GM18858 (cell line): ENCODE results near the gene ZNF789.
"Not testable (repeated sequence)": the region's sequence is repeated elsewhere in the genome, so short reads cannot be mapped to it uniquely, and the experiment has no call there.

Source experiments
- ATAC-seq: cut with Tn5 transposase; IDR thresholded peaks from one replicate; pipeline ENCODE4 v1.9.1; 2021; ENCODE audit not compliant: unreplicated experiment

ZNF789 gene

DNA sequence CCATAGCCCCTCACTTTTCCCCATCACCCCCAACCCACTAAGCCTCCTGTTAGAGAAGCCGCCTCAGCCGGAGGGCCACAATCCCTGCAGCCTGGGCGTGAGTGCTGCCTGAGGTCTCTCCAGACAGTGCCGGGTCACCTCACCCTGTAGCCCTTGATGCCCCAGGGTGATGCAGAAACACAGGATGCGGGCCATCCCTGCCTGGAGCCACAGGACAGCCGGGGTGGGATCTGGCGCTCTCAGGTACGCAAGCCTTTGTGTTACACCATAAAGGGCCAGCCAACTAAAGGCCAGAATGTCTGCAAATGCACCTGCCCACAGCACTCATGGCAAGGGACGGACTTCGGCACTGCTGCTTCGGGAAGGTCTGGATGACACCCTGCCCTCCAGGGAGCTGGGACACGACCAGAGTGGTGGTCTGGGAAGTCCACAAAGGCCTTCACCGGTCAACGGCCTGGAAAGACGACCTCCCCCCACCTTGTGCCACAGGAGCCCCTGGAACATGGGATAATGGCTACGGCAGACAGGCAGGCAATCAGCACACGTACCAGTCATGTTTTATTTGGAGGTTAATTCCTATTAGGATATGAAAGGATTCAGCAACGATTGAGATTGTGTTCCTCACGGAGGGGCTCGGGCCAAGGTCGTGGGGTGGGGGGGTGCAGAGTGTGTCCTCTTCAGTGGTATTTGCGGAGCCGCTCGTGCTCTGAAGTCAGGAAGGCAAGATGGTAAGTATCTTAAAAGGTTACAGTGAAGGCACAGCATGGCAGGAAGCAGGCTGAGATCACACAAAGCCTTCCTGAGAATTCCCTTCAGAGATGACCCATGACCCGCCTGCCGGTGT lies 14.8 kb upstream of the ZNF789 start:
- no peak for ATAC-seq

DNA sequence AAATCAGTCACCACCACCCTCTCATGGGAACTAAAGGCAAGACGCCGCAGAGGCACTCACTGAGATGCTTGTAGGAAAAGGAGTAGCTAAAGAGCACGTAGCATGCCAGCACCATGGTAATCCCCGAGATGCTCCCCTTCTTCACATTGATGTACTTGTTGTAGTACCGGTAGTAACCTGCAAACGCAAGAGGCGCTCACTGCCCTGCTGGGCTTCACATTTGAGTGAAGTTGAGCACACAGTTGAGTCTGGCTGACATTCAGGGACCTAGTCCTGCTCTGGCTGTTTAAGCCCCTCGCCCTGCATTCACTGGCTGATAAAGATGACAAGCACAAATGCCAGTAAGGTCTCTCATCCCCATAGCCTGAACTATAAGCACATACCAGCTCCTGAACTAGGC lies 13.6 kb upstream of the ZNF789 start:
- ATAC-seq, result no peak

DNA sequence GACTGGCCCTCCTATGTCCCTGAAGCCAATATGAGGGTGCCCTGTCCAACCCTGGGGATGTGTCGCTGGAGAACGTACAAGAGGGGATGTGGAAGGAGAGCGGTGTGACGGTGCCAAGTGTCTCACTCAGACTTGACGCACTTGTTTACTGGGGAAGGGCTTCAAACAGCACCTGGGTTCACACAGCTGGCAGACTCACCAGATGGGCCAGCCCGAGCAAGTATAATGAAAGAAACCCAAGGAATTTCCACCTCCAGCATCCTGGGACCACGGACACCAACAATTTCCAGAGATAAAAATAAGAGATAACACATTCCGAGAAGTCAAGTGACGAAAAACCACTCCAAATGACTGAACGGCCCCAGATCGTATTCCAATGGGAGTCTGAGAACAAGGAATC lies 12.0 kb upstream of the ZNF789 start:
- no peak for ATAC-seq

DNA sequence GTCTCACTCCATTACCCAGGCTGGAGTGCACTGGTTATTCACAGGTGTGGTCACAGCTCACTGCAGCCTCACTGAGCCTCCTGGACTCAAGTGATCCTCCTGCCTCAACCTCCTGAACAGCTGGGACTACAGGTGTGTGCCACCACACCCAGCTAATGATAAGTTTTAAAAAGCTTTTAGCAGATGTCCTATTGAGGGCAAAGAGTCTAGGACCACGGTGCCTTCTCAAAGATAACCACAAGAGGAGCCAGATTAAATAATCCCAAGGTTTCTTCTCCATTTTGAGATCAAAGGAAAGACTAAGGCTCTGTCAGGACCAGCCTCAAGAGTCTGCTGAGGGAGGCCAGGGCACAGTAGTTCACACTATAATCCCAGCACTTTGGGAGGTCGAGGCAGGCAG lies 11.5 kb upstream of the ZNF789 start:
- no peak for ATAC-seq

DNA sequence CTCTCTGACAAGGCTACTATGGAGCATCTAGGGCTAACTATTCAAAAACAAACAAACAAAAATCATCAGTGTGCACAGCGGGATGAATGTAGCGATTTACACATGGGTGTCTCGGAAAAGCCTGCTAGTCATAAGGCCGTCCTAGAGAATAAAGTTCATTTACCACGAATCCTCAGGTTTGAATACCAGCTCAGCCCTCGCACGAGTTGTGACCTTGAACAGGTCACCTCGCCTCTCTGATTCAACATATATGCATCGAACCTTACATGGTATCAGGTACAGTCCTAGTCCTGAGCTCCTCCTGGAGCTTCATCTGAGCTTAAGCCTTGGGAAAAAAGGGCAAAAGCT lies 7.3 kb upstream of the ZNF789 start:
- peak; percentile 4 for ATAC-seq

DNA sequence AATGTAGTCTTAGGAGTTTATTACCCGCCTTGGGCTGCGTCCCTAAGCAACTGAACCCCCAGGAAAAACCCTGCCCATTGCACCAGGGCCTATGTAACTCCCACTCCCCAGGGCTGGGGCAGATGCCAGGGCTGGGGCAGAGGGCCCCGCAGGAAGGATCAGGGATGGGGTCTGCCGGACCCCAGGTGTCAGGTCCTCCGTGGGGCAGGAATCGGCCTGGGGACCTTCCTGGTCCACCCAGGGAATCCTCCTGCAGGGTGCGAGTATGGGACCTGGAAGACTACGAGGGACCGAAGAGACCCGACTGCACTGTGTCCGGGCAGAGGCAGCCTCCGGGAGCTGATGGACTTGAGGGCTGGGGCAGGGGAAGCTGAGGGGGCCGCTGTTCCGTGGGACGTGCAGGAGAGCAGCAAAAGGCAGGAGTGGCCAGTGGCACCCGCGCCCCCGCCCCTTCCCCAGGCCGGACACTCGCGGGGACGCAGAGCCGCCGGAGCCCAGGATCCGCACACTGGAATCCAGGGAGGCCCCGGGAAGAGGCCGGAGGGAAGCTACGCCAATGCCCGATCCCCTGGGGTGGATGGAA lies 4.3 kb upstream of the ZNF789 start:
- no peak for ATAC-seq

DNA sequence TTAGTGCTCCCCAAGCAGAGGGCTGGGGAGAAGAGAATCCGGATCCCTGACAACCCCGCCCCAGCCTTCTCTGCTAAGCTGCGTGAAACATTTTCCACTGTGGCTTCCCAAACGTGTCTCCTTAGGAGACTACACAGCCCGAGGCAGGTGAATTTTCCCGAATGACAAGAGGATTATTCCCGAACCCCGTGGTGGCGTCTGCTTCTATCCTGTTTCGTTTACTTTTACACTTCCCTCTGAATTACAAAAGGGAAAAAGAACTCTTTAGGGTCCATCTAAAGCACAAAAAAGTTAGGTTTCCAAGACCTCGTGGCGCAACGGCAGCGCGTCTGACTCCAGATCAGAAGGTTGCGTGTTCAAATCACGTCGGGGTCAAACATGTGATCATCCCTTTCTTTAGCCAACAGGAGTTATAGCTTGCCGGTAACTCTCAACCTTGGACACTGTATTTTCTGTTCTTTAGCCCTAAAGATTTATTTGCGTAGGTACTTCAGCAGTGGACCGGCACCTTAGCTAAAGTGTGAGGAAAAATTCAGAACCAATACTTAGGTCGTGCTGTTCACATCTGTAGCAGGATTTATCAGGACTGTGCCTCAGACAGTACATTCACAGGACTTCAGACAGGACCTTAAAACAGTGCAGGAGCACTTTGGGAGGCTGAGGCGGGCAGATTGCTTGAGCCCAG lies 3.2 kb upstream of the ZNF789 start:
- ATAC-seq, result no peak

DNA sequence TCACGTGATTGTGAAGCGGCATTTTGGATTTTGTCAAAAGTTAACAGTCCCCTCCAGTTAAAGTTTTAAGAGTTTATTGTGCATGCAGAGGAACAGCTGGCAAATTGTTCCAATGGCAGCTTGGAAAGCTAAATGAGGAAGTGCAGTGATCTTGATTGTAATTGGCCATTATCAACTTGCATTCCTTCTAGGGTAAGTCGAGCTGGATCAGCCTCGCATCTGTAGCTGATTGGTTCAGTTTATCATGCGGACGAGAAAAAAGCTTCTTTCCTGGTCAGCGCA lies 566 bp downstream of the ZNF789 start:
- no peak for ATAC-seq

DNA sequence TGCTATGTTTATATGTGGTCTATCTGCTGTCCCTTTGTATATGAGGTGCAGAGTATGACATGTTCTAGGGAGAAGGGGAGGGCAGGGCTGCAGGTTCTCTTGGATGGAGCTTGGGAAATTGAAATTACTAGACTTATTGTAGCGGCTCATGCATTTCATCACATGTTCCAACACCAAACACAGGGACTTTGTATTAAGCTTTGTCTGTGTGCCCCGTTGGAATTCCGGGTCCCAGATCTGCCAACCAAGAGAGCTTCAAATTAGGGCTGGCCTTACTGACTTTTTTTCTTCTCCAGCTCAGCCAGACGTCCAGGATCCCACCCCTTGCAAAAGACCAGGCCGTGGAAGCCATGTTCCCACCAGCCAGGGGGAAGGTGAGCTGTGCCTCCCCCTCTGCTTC lies 3.4 kb downstream of the ZNF789 start:
- ATAC-seq, result no peak

DNA sequence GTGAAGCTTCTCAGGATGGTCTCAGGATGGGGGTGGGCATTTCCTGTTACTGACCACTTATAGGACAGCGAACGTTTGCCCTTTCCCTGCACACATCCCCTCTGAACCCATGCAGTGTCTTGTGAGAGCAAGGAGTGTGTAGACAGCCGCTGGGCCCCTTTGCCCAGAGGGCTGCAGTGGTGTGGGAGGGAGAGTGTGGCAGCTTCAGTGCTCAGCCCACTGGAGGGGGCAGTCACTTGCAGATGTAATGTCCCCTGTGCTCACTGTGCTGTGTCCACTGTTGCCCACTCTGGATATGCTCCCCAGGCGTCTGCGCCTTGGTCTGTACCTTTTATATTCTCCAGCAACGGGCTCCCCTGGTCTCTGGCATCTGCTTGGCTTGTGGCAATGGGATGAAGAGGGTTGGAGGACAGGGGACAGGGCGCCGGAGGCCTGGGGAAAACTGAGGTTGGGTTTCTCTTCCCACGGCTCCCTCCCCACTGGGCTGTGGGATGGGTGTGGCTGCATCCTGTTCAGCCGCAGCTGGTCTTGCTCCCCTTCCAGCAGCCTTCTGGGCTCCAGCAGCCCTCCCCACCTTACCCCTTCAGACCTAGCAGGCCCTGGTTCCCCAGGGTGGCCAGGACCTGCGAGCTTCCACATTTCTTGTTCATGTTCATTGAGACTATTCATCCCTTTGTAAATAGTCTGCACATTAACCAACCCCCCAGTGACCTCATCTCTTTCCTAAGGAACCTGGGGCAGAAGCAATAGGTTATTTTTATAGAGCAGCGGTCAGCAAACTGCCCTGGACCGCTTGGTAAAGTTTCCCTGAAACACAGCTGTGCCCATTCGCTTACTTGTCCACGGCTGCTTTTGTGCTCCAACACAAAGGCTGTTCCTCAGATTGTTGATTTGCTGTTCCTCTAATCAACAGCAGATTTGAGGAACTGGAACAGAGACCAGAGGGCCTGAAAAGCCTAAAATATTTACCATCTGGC lies 6.1 kb downstream of the ZNF789 start:
- ATAC-seq, result no peak

DNA sequence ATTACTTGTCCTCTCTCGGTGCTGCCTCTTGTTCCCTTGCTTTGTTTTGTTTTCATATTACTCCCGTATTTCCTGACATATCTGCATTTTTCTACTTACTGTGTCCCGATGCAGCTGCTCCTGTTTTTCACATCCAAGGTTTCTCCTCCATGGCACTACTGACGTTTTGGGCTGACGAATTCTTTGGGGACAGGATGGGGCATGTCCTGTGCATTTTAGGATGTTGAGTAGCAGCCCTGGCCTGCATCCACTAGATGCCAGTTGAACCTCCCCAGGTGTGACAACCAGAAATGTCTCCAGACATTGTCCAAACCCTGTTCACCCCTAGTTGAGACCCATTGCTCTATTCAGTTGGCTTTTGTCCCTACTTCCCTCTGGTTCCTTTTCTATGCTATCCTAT lies 12.4 kb downstream of the ZNF789 start:
- ATAC-seq, result no peak

DNA sequence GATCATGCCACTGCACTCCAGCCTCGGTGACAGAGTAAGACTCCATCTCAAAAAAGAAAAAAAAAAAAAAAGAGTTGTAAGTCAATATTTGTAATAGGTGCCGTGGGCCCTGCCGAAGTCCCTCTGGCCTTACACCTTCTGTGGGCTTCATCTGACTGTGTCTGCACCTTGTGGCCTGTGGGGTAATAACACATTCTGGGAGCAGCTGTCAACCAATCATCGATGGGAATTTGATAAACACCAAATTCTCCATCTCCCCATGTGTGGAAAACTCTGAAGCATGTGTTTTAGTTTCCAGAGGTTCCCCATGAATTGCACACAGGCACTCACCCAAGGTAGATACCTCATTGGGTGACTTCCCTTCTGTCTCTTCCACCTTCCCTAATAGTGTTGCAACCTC lies 16.5 kb downstream of the ZNF789 start:
- ATAC-seq, result no peak

DNA sequence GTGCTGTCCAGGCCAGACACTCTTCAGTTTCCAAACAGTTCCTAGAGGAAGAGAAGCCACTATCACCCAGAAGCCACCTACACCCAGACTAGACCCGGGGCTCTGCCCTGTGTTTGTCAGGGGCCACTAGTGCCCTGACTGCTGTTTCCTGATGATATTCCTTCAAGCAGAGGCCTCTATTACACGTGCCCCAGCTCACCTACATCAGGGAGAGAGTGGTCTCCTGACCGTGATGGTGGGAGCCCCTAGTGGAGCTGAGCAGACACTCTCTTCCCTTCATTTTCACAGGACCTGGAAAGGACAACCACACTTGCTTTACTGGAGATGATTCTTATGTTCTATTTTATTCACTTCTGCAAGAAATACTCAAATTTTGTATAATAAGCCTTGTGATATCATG lies 18.2 kb downstream of the ZNF789 start:
- ATAC-seq, result no peak

DNA sequence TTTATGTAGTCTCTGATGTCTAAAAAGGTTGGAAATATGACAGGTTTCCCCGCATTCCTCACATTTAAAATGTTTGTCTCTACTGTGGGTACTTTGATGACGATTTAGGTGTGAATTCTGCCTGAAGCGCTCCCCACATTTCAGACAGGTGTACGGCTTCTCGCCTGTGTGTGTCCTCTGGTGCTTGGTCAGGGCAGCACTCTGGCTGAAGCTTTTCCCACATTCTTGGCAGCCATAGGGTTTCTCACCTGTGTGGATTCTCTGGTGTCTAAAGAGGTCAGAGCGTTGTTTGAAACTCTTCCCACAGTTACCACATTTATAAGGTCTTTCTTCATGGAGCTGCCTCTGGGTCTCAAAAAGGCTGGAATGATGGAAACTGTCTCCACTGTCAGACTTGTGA lies 21.1 kb downstream of the ZNF789 start:
- ATAC-seq, result no peak

DNA sequence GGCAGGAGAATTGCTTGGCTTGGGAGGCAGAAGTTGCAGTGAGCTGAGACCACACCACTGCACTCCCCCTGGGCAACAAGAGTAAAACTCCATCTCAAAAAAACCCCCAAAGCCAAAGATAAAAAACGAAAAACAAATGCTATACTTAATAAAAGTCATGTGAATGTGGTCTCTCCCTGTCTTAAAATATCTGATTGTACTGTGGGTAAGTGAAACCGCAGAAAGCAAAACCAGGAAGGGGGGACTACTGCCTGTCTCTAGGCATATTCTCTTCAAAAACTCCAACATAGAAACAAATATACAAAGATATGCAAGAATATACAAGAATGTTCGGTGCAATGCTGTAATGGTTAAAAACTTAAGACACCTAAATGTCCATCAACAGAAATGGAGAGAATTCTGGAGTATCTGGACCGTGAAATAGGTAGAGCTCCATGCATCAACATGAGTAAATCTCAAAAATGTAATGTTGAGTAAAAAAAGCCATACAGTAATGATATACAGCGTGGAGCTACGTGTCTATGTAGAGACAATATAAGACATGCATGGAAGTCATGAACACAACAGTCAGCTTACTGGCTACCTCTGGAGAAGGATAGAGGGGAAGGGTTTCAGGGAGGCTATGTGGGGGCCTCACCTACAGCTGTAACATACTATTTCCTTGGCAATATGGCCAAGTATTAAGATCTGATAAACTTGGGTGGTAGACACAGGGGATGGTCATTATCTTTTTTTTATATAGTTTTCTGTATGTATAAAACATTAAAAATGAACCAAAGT lies 25.3 kb downstream of the ZNF789 start:
- ATAC-seq, result no peak

DNA sequence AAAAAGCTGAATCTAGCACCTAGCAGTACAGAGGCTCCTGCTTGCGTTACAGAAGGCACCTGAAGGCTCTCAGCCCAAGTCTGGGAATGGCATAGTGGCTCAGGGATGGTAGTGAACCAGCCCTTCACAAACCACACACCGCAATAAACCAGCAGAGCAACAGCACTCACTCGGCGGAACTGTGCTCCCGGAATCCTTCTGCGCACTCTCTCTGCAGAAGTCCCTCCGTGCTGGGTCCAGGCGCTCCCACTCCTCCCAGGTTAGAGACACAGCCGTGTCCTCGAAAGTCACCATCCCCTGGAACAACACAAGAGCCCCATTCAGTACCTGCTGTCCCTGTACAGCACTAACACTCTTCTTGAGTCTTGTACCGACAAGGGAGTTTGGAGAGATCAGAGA lies 25.9 kb downstream of the ZNF789 start:
- ATAC-seq, result no peak

DNA sequence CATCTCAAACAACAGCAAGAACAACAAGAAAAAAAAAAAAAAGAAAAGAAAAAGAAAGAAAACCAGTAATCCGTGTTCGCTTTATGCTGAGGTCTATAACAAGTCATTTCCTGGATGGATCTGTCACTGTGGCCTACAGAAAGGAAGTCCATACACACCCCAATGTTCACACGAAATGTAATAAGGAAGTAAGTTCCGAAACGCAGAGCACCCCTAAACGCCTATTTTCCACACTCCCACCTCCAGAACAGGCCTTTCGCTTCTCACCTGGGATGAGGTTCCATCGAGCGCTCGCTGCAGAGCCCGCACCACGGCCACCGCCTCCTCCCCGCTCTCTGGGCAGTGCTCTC lies 26.7 kb downstream of the ZNF789 start:
- ATAC-seq, result no peak

DNA sequence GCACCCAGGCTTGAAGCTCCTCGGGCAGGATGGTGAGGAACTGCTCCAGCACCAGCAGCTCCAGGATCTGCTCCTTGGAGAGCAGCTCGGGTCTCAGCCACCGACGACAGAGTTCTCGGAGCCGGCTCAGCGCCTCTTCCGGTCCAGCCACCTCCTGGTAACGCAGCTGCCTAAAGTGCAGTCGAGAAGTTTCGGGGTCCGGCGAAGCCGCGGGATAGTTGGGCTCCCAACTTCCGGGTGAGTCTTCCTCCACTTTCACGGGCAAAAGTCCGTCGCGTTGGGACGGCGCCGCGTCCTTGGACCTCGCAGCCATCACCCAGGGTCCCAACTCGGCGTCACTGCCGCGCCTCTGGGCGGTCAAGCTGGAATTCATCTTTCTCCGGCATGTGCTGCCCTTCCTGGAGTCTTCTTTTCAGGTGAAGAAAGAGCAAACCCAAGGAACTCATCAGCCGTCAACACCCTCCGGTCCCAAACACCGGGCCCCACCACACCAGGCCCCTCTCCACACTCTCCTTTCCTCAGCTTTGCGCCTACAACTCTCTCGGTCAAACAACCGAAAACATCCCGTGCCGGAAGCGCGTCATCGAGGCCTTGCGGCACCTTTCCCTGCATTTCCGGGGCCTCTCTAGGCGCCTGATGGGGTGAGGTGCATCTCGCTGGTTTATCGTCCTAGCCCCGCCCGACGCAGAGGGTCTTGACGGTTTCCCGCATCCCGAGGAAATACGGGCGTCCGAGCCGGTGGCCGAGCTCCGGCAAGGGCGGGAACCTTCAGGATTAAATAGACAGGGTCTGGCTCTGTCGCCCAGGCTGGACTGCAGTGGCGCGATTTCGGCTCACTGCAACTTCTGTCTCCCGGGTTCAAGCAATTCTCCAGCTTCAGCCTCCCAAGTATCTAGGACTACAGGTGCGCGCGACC lies 27.3 kb downstream of the ZNF789 start, which contains the start of gene ZNF394:
TSS of gene ZNF394 (minus strand) at position 561 of the 916 bp plus-strand sequence. CDS start at position 373, 188 bp downstream.
- peak; percentile 33 for ATAC-seq

DNA sequence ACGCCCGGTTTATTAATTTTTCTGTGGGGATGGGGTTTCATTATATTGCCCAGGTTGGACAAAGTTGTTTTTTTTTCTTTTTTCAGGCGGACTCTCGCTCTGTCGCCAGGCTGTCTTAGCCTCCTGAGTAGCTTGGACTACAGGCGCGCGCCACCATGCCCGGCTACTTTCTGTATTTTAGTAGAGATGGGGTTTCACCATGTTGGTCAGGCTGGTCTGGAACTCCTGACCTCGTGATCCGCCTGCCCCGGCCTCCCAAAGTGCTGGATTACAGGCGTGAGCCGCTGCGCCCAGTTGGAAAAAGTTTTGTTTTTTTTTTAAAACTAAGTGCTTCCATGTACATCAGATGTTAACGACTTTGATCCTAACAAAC lies 27.9 kb downstream of the ZNF789 start:
- ATAC-seq, result no peak

DNA sequence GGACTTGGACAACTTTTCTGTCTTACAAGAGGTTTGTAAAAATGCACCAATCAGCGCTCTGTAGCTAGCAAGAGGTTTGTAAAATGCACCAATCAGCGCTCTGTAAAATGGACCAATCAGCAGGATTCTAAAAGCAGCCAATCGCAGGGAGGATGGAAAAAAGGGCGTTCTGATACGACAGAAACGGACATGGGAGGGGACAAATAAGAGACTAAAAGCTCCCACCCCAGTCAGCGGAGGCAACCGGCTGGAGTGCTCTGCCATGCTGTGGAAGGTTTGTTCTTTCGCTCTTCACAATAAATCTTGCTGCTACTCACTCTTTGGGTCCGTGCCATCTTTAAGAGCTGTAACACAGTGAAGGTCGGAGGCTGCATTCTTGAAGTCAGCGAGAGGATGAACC lies 28.5 kb downstream of the ZNF789 start:
- not testable (repeated sequence) for ATAC-seq
